Activated CD8-positive, alpha-beta memory T cell treated with anti-CD3 and anti-CD28 coated beads for 4 hours (primary cell): ENCODE data around the gene PLA2G12B.
"Not testable (repeated sequence)": the region's sequence is repeated elsewhere in the genome, so short reads cannot be mapped to it uniquely, and the experiment has no call there.

Experiments
- DNase-seq, 2 donors: peaks; one replicate each; pipeline ENCODE4 v3.0.0-alpha.2; 2020; ENCODE audit warnings: low read depth in 2 of 2

Gene PLA2G12B

GRCh38 chr10:72935361-72935760 is 19.2 kb downstream of the PLA2G12B start:
- DNase-seq: no peak

- no peak for DNase-seq
Observed at GRCh38 chr10:72932259-72933015, 22.2 kb downstream of the PLA2G12B start.

GRCh38 chr10:72930276-72930675 is 24.3 kb downstream of the PLA2G12B start:
- no peak for DNase-seq

GRCh38 chr10:72928798-72929197 is 25.8 kb downstream of the PLA2G12B start:
- no peak for DNase-seq

GRCh38 chr10:72927485-72927884 is 27.1 kb downstream of the PLA2G12B start:
- no peak for DNase-seq

DNA sequence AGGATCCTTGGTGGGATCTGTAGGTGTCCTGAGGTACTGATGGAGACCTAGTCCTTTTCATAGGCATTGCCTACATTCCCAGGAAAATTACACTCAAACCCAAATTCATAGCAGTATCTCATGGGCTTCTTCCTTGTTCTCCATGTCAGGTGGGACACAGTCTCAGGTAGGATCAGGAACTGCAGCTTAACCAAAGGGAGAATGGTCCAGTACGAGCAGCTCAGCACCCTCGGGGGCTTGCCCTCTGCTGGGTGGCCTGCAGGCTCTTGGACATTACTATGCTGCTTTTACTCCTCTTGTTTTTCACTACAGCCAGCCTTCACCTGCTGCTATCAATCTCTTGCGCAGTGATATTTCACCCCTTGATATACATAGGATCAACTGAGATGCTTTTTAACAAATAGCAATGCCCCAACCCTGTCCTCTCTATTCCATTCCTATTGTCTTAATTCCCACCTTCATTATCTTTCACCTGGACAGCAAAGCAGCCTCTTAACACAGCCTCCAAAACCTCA is 28.6 kb downstream of the PLA2G12B start:
- DNase-seq: no peak

GRCh38 chr10:72924351-72924750 is 30.3 kb downstream of the PLA2G12B start:
- DNase-seq: no peak

DNA sequence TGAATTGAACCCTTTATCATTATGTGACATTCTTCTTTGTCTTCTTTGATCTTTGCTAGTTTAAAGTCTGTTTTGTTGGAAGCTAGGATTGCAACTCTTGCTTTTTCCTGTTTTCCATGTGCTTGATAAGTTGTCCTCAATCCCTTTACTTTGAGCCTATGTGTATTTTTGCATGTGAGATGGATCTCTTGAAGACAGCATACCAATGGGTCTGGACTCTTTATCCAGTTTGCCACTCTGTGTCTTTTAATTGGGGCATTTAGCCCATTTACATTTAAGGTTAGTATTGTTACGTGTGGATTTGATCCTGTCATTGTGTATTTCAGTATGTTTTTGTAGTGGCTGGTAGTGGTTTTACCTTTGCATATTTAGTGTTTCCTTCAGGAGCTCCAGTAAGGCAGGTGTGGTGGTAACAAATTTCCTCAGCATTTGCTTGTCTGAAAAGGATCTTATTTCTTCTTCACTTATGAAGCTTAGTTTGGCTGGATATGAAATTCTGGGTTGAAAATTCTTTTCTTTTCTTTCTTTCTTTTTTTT is 33.4 kb downstream of the PLA2G12B start:
- not testable (repeated sequence) for DNase-seq

DNA sequence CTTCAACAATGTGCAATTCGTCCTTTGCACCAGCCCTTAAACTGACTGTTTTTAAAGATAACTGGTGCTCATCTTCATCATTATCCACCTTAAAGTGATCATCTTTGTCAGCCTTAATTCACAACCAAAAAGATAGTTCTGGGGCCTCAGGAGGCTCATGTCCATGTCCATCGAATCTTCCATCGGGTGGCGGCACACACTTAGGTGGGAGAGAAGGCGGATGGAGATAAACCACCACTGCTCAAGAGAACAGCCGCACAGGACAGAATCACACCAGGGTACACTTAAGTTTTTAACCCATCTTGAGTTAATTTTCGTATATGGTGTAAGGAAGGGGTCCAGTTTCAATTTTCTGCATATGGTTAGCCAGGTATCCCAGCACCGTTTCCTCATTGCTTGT is 36.3 kb downstream of the PLA2G12B start:
- no peak for DNase-seq

DNA sequence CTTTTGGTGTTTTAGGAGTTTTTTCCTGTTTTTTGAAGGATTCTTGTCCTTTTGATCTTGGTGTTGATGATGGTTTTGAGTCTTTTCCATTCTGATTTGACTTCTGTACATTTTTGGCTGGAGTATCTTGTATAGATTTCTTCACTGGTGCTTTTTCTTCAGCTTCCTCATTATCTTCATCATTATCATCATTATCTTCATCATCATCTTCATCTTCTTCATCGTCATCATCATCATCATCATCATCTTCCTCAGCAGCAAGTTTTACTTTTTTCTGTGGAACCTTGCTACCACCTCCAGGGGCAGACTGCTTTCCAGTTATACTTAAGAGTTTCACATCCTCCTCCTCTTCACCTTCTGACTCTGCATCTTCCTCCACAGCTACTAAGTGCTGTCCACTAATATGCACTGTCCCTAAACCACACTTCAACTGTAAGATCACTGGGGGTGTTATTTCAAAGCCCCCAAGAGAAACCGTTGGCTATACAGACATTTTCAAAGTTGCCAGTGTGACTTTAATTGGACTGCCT is 36.7 kb downstream of the PLA2G12B start:
- DNase-seq: not testable (repeated sequence)

GRCh38 chr10:72917201-72917600 is 37.4 kb downstream of the PLA2G12B start:
- DNase-seq: not testable (repeated sequence)

DNA sequence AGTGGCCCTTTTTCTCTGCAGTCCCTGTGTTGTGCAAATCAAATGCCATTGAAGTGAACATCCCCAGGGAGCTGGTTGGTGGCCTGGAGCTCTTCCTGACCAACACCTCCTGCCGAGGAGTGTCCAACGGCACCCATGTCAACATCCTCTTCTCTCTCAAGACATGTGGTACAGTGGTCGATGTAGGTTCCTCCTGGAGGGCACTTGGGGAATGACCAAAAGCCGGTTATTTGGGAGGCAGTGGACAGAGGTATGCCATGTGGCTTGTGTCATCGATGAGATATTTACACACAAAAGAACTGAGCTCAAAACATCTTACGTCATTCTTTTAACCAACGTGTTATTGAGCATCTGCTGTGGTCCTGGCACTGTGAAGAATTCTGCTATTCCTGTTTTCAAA is 41.3 kb downstream of the PLA2G12B start:
- DNase-seq: no peak

GRCh38 chr10:72912736-72913135 is 41.9 kb downstream of the PLA2G12B start:
- DNase-seq: no peak

DNA sequence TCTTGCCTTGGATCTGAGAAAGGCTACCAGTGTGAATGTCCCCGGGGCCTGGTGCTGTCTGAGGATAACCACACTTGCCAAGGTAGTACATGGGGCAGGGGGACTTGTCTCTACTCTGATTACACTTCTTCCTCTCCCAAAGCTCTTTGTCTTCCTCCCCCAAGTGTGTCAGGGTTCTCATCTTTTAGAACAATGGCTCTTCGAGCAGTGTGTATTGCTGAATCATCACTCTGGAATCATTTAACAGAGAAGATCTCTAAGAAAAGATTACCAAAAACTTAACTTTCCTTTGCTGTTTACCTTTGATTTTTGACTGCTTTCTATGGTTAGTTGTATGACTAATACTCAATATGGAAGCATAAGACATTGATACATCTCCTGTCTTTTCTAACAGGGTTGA is 42.8 kb downstream of the PLA2G12B start:
- no peak for DNase-seq

DNA sequence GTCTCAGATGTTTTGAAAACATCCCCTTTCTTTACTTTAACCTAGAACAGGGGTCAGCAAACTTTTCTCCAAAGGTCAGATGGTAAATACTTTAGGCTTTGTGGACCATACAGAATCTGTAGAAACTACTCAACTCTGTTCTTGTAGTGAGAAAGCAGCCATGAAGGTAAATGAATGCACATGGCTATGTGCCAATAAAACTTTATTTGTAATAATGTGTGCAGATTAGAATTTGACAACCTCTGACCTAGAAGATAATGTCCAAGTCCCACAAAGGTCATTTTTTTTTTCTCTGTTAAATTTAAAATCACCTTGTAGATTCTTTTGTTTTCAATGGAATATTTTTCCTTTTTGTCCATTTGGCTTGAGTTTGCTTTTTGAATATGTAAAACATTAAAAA is 43.9 kb downstream of the PLA2G12B start:
- DNase-seq: no peak

DNA sequence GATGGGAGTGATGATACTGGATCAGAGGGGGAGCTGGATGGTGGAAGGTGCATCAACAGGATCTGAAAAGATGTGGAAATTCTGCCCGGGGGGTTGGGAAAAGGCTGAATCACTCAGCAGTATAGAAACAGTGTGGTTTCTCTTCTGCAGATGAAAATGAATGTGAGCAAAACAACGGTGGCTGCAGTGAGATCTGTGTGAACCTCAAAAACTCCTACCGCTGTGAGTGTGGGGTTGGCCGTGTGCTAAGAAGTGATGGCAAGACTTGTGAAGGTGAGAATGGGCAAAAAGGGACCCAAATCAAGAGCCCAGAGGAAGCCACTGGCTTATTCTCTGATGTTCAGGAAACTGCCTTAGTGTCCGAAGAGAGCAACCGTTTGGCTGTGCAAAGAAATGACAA is 48.2 kb downstream of the PLA2G12B start:
- no peak for DNase-seq

DNA sequence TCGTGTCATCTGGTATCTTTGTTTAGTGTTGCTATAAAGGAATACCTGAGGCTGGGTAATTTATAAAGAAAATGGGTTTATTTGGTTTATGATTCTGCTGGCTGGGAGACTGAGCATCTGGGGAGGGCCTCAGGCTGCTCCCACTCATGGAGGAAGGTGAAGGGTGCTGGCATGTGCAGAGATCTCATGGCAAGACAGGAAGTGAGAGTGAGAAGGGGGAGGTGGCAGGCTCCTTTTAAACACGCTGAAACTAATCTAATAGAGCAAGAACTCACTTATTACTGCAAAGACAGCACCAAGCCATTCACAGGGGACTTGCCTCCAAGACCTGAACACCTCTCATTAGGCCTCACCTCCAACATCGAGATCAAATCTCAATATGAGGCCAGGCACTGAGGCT is 49.8 kb downstream of the PLA2G12B start:
- DNase-seq: no peak

DNA sequence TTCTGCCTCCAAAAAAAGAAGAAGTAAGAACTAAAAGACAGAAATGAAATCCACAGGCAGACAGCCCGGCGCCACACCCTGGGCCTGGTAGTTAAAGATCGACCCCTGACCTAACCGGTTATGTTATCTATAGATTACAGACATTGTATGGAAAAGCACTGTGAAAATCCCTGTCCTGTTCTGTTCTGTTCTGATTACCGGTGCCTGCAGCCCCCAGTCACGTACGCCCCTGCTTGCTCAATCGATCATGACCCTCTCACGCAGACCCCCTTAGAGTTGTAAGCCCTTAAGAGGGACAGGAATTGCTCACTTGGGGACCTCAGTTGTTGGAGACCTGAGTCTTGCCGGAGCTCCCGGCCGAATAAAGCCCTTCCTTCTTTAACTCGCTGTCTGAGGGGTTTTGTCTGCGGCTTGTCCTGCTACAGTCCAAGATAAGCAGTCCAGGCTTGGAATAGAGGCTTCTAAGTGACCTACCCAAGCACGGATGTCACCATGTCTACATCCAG is 50.6 kb downstream of the PLA2G12B start:
- DNase-seq: not testable (repeated sequence)

GRCh38 chr10:72899545-72899944 is 55.1 kb downstream of the PLA2G12B start:
- no peak for DNase-seq

DNA sequence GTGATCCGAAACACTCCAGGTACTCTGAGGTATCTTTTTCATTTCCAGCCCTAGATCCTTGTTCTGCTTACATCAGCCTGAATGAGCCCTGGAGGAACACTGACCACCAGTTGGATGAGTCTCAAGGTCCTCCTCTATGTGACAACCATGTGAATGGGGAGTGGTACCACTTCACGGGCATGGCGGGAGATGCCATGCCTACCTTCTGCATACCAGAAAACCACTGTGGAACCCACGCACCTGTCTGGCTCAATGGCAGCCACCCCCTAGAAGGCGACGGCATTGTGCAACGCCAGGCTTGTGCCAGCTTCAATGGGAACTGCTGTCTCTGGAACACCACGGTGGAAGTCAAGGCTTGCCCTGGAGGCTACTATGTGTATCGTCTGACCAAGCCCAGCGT is 56.0 kb downstream of the PLA2G12B start:
- DNase-seq: no peak

DNA sequence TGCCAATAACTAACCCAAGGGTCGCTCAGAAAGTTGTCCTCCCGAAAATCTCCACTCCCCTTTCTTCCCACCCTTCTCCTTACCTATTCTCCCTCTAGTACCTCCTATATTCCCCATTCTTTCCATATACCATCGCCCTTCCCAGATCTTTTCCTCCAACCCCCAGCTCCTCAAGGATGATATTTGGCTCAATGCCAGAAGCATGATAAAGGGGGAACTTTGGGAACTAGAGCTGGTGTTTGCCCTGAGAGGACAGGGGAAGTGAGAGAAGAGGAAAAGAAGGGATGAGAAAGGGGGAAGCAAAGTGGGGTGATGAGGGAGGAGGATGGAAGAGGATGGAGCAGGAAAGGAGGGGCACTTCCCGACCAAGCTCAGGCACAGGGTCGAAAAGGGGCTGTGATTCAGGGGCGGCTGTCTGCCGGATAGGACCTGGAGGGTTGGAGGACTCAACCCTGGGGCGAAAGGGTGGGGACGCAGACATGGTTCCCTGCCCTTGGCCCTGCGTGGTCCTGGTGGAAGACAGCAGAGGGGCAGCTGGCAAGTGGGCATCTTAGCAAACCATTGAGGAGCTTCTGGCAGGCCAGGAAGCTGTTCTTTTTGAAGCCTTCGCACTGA is 59.3 kb downstream of the PLA2G12B start:
- DNase-seq: no peak

- DNase-seq: no peak
Observed at GRCh38 chr10:72893136-72893798, 61.3 kb downstream of the PLA2G12B start, which contains the start of gene OIT3. Gene OIT3 (plus strand): TSS chr10:72893739. CDS start chr10:72893799, 60 bp downstream.
